ENCODE results near the gene NR5A2. TPM values are rescaled to one million over a fixed set of nuclear protein-coding genes. Genes with fewer than 3 reads are reported as not detected.
"Not testable (repeated sequence)": the region's sequence is repeated elsewhere in the genome, so short reads cannot be mapped to it uniquely, and the experiment has no call there.

NR5A2 gene
- total and polyA plus RNA-seq, 5 donors = 0.32 to 0.58 (median 0.52) TPM

- intact Hi-C loops (cut with DNase I) = no loop called here
- WGBS = 98% methylated on average over 3 of the region's 3 CpGs
- Histone ChIP-seq H3K9me3 (ENCODE audit: control insufficient read depth, low read length) (no peaks in the 10 kb centered on the region), H3K4me1 (ENCODE audit: control insufficient read depth, insufficient read depth, low read length) (peaks cover 2% of the 10 kb centered on the region), H3K27ac (ENCODE audit: low read length) (no peak overlapping the region), H3K27me3 (ENCODE audit: control insufficient read depth, insufficient read depth) (no peaks in the 10 kb centered on the region), H3K4me3 (ENCODE audit: low read length) (no peak overlapping the region)
- DNase-seq (no peak), ATAC-seq (no peak)
Observed at GRCh38 chr1:200181861-200182260, 154.4 kb downstream of the NR5A2 start.

- ATAC-seq (no peak), DNase-seq (no peak)
- 80% methylated on average over 7 of the region's 7 CpGs for WGBS
- intact Hi-C loops (cut with DNase I) = no loop called here
- Histone ChIP-seq H3K27ac (ENCODE audit: low read length) (no peak overlapping the region), H3K27me3 (ENCODE audit: control insufficient read depth, insufficient read depth) (no peaks in the 10 kb centered on the region), H3K9me3 (ENCODE audit: control insufficient read depth, low read length) (no peaks in the 10 kb centered on the region), H3K4me1 (ENCODE audit: control insufficient read depth, insufficient read depth, low read length) (peaks cover 2% of the 10 kb centered on the region), H3K4me3 (ENCODE audit: low read length) (no peak overlapping the region)
Observed at GRCh38 chr1:200182701-200183100, 155.2 kb downstream of the NR5A2 start.

GRCh38 chr1:200183637-200184036, 156.1 kb downstream of the NR5A2 start:
- WGBS = 57% methylated on average over 2 of the region's 2 CpGs
- Histone ChIP-seq H3K27ac (ENCODE audit: low read length) (no peak overlapping the region), H3K9me3 (ENCODE audit: control insufficient read depth, low read length) (no peaks in the 10 kb centered on the region), H3K4me3 (ENCODE audit: low read length) (no peak overlapping the region), H3K4me1 (ENCODE audit: control insufficient read depth, insufficient read depth, low read length) (peaks cover 2% of the 10 kb centered on the region), H3K27me3 (ENCODE audit: control insufficient read depth, insufficient read depth) (no peaks in the 10 kb centered on the region)
- intact Hi-C loops (cut with DNase I) = no loop called here
- ATAC-seq (no peak), DNase-seq (no peak)

- 33% methylated on average over 4 of the region's 4 CpGs for WGBS
- peak; percentile 93 to 95 for ATAC-seq
- intact Hi-C loops (cut with DNase I) = no loop called here
Observed at GRCh38 chr1:200184196-200184595, 156.7 kb downstream of the NR5A2 start.

GRCh38 chr1:200185191-200185590, 157.7 kb downstream of the NR5A2 start:
- WGBS = 86% methylated on average over 8 of the region's 8 CpGs
- H3K9me3 ChIP-seq (ENCODE audit: control insufficient read depth, low read length); intact Hi-C loops (cut with DNase I); H3K4me3 ChIP-seq (ENCODE audit: low read length); H3K27me3 ChIP-seq (ENCODE audit: control insufficient read depth, insufficient read depth); H3K27ac ChIP-seq (ENCODE audit: low read length); DNase-seq; H3K4me1 ChIP-seq (ENCODE audit: control insufficient read depth, insufficient read depth, low read length); ATAC-seq: not testable (repeated sequence)

More at GRCh38 chr1:200184196-200184595, 156.7 kb downstream of the NR5A2 start:
- Histone ChIP-seq H3K9me3 (ENCODE audit: control insufficient read depth, low read length) (no peaks in the 10 kb centered on the region), H3K27me3 (ENCODE audit: control insufficient read depth, insufficient read depth) (no peaks in the 10 kb centered on the region), H3K4me3 (ENCODE audit: low read length) (no peak overlapping the region), H3K4me1 (ENCODE audit: control insufficient read depth, insufficient read depth, low read length) (peaks cover 2% of the 10 kb centered on the region), H3K27ac (ENCODE audit: low read length) (peak overlapping the region; percentile 52)
- peak; percentile 81 to 89 (median 84) for DNase-seq

- H3K9me3 ChIP-seq (ENCODE audit: control insufficient read depth, low read length); H3K4me3 ChIP-seq (ENCODE audit: low read length); intact Hi-C loops (cut with DNase I); H3K27ac ChIP-seq (ENCODE audit: low read length); ATAC-seq; H3K27me3 ChIP-seq (ENCODE audit: control insufficient read depth, insufficient read depth); H3K4me1 ChIP-seq (ENCODE audit: control insufficient read depth, insufficient read depth, low read length); DNase-seq: not testable (repeated sequence)
- WGBS = 89% methylated on average over 2 of the region's 2 CpGs
Observed at GRCh38 chr1:200187332-200187731, 159.8 kb downstream of the NR5A2 start.

- H3K27me3 ChIP-seq (ENCODE audit: control insufficient read depth, insufficient read depth) = no peaks in the 10 kb centered on the region
- ATAC-seq = no peak
- no peak for DNase-seq
Observed at GRCh38 chr1:200191993-200192392, 164.5 kb downstream of the NR5A2 start.

GRCh38 chr1:200194477-200194876, 167.0 kb downstream of the NR5A2 start:
- no peak for DNase-seq
- 89% methylated on average over 8 of the region's 8 CpGs for WGBS
- no peaks in the 10 kb centered on the region for H3K27me3 ChIP-seq (ENCODE audit: control insufficient read depth, insufficient read depth)
- H3K9me3 ChIP-seq (ENCODE audit: control insufficient read depth, low read length) = no peaks in the 10 kb centered on the region
- no peak for ATAC-seq
- no peak overlapping the region for H3K27ac ChIP-seq (ENCODE audit: low read length)
- no peak overlapping the region for H3K4me3 ChIP-seq (ENCODE audit: low read length)
- no peaks in the 10 kb centered on the region for H3K4me1 ChIP-seq (ENCODE audit: control insufficient read depth, insufficient read depth, low read length)
- intact Hi-C loops (cut with DNase I) = no loop called here

More at GRCh38 chr1:200191993-200192392, 164.5 kb downstream of the NR5A2 start:
- Histone ChIP-seq H3K4me1 (ENCODE audit: control insufficient read depth, insufficient read depth, low read length) (no peaks in the 10 kb centered on the region), H3K9me3 (ENCODE audit: control insufficient read depth, low read length) (no peaks in the 10 kb centered on the region), H3K4me3 (ENCODE audit: low read length) (no peak overlapping the region), H3K27ac (ENCODE audit: low read length) (no peak overlapping the region)
- intact Hi-C loops (cut with DNase I) = no loop called here
- 68% methylated on average over 3 of the region's 3 CpGs for WGBS

GRCh38 chr1:200198236-200198635, 170.7 kb downstream of the NR5A2 start:
- 55% methylated on average over 3 of the region's 3 CpGs for WGBS
- intact Hi-C loops (cut with DNase I) = no loop called here
- no peak for ATAC-seq
- Histone ChIP-seq H3K27me3 (ENCODE audit: control insufficient read depth, insufficient read depth) (no peaks in the 10 kb centered on the region), H3K4me3 (ENCODE audit: low read length) (no peak overlapping the region), H3K4me1 (ENCODE audit: control insufficient read depth, insufficient read depth, low read length) (no peaks in the 10 kb centered on the region), H3K9me3 (ENCODE audit: control insufficient read depth, low read length) (peaks cover 2% of the 10 kb centered on the region), H3K27ac (ENCODE audit: low read length) (no peak overlapping the region)
- DNase-seq = no peak

GRCh38 chr1:200205216-200205995, 177.9 kb downstream of the NR5A2 start:
- ATAC-seq (no peak), DNase-seq (no peak)
- no peaks in the 10 kb centered on the region for H3K27me3 ChIP-seq (ENCODE audit: control insufficient read depth, insufficient read depth)
- no peak overlapping the region for H3K4me3 ChIP-seq (ENCODE audit: low read length)
- no peak overlapping the region for H3K27ac ChIP-seq (ENCODE audit: low read length)
- no peaks in the 10 kb centered on the region for H3K4me1 ChIP-seq (ENCODE audit: control insufficient read depth, insufficient read depth, low read length)
- intact Hi-C loops (cut with DNase I) = no loop called here
- no peaks in the 10 kb centered on the region for H3K9me3 ChIP-seq (ENCODE audit: control insufficient read depth, low read length)
- 94% methylated on average over 5 of the region's 5 CpGs for WGBS

- Histone ChIP-seq H3K27ac (ENCODE audit: low read length) (no peak overlapping the region), H3K4me1 (ENCODE audit: control insufficient read depth, insufficient read depth, low read length) (no peaks in the 10 kb centered on the region), H3K27me3 (ENCODE audit: control insufficient read depth, insufficient read depth) (no peaks in the 10 kb centered on the region), H3K9me3 (ENCODE audit: control insufficient read depth, low read length) (no peaks in the 10 kb centered on the region), H3K4me3 (ENCODE audit: low read length) (no peak overlapping the region)
- WGBS = 85% methylated on average over 3 of the region's 3 CpGs
- DNase-seq (no peak), ATAC-seq (no peak)
- intact Hi-C loops (cut with DNase I) = no loop called here
Observed at GRCh38 chr1:200206340-200206739, 178.8 kb downstream of the NR5A2 start.

All from right cardiac atrium (tissue), 5 donors.